ENCODE measurements around the gene OCIAD2.
A peak's percentile ranks its signal among the peaks of the same experiment; 100 is the strongest.

- TF ChIP-seq CTCF (conservative IDR thresholded peaks at IDR 0.05) (peak; percentile 48), EZH2 (IDR thresholded peaks at IDR 0.05; ENCODE audit: low read depth) (no peak)
Observed at GRCh38 chr4:48905363-48906015, 1.1 kb downstream of the OCIAD2 start.

All from PC-9 (cell line).